HG03097 (cell line): ENCODE results near the gene GRM8.

Source experiments
- ATAC-seq: cut with Tn5 transposase; IDR thresholded peaks from one replicate; pipeline ENCODE4 v1.9.1; 2021; ENCODE audit not compliant: unreplicated experiment, low FRiP score

GRM8 gene

DNA sequence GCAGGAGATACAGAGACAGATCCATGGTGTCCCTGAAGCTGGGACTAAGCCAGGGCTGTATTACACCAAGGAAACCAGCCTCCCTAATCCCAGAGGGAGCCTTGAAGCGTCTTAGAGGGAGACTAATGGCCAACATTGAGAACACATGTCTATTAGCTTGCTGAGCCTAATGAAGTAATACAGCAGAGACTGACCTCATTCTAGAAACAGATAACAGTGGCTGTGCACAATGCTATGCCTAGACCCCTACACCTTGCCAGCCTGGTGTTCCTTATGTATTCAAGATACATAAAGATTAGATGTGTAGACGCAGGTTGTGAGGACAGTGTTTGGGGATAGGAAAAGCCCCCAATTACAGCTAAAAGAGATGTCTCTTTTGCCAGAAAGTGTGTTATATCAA lies 19.1 kb downstream of the GRM8 start:
- ATAC-seq = no peak

DNA sequence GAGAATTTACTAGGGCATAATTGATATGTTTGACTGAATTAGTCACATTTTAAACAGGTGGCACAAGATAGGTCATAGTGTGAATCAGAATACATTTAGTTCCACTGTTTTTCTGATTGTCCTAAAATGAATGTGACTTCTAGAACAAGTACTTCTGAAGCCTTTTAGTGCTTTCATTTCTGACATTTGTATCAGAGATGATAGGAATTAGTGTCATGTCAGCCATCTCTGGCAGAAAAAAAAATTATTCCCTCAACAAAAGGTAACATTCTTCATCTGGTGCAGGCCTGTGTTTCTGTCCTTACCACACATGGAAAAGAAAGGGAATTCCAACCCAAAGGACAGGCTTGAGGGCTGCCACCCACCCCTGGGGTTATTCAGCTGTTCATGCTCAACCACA lies 21.3 kb downstream of the GRM8 start:
- ATAC-seq = no peak

DNA sequence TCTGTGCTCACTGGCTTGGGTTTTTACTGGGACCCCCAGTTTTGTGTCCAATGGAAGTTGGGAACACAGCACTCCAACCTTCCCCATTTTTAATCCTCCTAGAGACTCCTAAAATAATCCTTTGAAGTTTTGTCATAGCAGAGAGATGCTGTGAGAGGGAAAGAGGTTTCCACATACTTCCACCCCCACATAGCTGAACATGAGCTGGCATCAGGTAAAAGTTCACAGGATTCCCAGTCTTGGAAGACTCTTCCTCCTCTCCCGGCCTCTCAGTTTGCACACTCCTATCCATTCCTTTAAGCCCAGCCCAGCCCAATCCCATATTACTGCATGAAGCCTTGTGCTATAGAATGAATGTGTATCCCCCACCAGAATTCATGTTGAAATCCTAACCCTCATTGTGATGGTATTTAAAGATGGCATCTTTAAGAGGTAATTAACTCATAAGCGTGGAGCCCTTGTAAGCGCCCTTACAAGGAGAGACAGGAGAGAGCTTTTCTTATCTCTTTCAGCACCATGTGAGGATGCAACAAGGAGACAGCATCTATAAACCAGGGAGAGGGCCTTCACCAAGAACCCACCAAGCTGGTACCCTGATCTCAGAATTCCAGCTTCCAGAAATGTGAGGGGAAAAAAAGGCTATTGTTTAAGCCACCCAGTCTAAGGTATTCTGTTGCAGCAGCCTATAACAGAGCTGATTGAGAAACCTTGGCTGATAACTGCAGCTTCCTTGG lies 22.4 kb downstream of the GRM8 start:
- no peak for ATAC-seq

DNA sequence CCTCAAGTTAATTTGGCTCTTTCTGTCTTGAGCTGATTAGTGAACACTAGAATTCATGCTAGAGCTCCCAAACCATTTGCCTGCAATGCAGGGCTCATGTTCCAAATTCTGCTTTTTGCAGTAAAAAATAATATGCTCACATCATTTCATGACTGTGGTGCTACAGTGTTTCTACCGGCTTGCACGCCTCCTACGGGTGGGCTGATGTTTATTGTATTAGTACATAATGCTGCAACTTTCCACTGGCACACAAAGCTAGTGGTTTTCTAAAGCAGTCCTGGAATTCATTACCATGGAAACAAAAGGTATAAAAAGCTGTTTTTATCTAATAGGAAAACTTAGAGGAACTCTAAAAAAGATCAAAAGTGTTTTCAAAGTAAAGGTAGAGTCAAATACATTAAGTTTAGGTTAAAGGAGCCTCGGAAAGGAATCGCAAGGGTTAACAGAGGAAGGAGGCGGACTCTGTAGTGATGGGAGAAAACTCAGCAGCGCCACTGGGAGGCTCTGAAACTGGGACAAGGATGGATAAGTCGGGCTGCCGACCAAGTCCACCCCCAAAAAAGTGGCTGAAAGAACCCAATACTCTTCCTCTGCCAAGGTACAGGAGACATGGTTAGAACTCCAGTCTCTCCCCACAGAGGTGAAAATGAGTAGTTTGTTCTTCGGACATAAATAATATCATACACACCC lies 25.9 kb downstream of the GRM8 start:
- ATAC-seq = no peak

DNA sequence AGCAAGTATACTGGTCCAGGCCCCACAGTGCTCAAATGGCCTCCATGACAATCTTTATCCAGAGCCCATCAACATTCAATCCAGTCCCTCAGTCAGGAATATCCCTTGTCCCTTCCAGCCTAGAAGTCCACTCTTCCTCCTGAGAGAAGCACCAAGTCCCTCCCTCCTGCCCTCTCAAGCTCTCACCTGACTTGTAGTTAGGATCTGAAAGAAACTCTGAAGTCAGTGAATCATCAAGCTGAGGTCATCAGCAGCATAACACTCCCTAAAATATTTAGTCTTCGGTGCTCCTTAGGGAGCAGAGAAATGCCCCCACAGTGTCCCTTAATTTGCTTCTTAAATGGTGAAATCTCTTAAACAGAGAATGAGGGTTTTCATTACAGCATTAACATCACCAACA lies 31.0 kb downstream of the GRM8 start:
- no peak for ATAC-seq

DNA sequence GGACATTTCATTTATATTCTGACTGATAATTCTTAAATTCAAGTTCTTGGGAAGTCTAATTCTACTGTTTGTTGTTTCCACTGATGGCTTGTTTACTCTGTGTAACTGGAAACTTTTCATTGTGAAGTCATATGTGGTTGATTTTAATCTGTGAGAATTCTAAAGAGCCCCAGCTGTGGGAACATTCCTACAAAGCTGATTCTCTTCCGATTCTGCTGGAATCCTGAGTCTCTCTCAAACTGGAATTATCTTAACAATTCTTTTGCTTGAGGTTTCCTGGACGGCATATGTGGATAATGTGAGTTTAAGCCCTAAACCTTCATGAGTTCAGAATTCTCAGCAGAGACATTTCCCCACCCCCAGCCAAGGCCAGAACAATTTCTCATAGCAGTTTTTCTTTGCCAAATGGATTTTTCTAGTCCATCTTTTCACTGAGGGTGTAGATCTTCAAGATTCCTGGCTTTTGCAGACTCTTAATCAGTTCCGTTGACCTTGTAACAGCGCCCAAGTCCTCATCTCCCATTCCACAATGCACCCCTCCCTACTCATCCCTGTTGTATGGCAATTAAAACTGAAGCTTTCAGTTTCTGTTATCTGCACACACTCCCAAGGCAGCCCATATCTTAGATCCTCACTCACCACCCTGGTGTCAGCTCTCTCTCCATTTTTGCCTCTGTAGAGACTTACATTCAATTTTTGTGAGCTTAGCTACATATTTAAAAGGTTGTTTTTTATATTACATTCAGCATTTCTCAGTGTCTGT lies 37.6 kb downstream of the GRM8 start:
- ATAC-seq = no peak

DNA sequence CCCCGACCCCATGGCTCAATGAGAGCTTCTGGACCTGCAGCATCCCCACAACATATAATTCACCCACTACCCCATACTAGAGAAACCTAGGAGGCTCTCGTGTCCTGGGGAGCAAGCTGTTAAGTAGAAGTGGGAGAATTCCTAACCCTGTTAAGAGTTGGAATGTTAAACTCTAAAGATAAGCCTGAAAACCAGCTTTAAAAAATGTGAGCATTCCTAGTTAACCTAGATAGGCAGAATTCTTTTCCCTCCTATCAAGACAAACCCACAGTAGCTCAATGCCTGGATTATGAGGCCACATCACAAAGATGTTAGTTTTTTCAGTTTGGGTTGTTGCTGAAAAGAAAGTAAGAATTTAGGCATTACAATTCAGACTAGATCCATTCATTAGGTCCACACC lies 42.9 kb downstream of the GRM8 start:
- ATAC-seq = no peak

DNA sequence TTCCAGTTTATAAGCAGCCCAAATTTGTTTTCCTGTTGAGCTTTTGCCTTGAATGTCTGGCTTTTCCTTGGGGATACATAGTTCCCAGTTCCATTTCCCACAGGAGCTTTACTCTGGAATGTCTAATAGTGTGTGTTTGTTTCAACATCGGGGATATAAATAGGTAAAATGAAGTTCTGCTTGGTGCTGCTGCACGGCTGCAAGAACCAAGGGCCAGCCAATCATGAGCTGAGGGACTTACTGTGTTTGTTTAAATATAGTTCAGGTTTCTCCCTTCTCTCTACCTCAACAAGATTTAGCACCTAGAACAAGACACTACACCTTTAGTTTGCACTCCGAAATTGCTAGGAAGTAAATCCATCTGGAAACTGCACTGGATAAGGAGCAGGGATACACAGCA lies 43.9 kb downstream of the GRM8 start:
- ATAC-seq = no peak

DNA sequence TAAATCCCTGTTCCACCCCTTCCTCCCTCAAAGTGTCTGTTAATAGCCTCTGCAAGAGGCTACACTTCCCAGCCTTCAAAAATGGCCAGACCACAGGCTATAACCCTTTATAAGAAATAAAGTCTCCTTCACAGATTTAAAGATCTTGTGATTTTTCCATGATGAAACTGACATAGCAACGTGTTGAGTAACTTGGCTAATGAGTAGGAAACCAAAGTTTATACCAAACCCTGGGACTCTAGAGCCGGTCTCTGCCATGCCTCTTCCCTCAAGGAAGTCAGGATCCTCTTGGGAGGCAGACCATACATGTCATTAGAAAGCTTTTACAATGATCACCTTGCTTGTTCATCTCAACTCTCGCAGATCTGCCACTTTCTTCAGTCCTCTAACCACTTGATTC lies 44.4 kb downstream of the GRM8 start:
- no peak for ATAC-seq

DNA sequence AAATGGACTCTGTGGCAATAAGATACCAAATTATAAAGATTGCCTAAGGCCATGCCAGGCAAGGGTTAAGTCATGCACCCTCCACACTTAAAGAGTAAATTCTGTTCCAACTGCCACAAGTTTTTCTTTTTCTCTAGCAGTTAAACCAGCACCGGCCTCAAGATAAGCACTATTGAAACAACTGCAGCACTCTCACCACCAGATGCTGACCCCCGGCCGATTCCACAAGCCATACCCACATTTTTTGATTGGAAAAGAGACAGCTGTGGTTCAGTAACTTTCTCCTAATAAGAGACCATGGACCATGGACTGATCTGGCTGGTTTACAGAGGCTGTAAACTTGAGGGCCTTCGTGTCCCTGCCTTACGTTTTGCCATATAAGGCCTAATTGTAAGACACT lies 44.9 kb downstream of the GRM8 start:
- no peak for ATAC-seq

DNA sequence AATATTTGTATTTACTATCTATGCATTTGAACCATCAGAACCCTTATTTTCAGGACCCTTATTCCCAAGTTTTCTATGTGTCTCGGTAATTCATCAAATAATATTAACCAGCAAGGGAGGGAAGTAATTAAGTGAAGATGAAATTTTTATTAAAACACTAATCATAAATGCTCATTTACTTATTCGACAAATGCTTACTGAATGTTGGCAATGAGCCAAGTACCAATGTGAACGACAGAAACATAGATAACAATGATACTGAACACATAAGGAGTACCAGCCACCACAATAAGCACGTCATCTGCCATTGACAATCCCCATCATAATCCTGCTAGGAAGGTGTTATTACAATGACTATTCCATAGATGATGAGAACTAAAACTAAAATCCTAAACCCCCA lies 45.5 kb downstream of the GRM8 start:
- ATAC-seq = no peak

DNA sequence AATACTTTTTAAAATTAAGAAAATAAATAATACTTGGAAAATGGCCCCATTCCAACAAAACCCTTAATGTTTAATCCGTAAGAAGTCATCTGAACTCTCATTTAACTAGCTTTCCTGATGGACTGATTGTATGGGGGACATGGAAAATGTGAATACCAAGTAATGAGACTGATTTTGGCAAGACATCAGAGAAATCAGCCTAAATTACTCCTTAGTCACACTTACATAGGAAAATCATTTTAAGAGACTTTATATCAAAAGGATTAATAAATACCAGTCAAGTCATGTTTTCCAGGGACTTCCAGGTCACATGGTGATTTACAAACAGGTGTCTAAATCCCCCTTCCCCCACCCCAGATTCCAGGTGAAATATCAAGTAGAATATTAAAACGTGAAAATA lies 58.2 kb downstream of the GRM8 start:
- no peak for ATAC-seq

DNA sequence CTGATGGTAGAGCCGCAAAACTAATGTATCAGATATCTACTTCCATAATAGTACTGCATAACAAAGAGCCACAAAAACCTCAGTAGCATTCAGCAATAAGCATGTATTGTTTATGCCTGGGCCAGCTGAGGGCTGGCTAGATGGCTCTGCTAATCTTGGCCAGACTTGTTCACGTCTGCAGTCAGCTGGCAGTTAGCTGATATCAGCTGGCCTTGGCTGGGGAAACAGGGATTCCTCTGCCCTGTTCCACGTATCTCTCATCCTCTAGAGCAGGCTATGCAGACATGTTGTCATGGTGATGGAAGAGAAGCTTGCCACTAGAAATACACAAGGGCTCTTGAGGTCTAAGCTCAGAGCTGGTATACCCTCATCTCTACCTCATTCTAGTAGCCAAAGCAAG lies 62.9 kb downstream of the GRM8 start:
- no peak for ATAC-seq

DNA sequence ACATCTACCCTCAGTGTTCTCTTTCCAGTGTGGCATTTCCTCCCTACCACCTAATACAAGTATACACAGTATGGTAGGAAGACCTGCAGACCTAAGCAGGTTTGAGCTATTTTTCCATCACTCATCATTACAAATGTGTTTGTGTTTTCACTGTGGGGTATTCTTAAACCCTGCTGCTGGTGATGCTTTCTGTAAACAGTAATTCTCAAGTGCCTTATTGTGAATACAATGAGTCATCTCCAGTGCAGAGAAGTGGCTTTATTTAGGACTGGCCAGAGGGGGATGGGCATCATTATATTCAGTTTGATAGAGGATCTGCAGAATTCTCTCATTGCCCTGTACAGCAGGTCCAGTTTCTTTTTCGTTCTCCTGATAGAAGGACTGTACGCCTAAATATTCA lies 63.7 kb downstream of the GRM8 start:
- ATAC-seq = no peak

DNA sequence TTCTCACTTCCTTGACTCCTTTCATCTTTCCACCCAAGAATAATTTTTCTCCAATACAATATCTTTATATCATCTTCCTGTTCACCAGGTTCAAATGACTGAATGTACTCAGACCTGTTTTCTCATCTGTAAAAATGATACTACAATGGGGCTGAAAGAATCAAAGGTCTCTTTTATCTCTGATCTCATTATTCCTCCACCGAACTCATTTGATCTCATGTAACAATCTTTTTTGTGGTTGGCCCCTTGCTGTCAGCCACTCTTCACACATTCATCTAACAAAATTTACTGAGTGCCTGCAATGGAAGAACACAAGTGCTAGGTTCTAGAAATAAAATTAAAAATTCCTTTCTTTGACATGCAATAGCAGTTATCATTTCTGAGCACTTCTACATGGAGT lies 65.0 kb downstream of the GRM8 start:
- ATAC-seq = no peak

DNA sequence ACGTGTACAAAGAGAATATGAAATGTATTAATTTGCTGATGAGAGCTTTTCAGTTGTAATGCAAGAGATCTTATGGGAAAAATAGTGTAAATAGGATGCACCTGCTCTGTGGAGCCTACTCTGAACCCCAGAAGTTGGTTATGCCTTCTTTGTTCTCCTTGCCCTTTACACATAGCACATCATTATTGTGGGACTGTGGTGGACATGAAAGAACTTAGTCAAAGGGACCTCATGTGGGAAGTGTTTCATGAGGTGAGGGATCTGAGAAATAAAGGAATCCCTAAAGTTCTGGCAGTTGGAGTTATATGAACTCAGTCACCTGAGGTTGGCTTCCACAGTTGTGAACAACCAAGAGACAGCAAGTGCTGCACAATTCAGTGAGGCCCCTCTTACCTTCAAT lies 66.1 kb downstream of the GRM8 start:
- ATAC-seq = no peak

DNA sequence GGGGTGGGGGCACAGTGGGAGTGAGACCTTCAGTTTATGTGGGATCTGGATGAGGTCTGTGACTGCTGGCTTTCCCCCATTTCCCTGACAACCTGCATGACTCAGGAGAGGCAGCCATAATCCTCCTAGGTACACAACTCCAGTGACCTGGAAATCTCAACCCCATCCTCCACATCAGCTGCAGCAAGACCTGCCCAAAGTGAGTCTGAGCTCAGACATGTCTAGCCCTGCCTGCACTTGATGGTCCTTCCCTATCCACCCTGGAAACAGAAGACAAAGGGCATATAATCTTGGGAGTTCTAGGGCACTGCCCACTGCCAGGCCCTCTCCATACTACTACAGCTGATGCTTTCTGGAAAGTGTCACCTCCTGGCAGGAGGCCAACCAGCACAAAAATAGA lies 75.6 kb downstream of the GRM8 start:
- no peak for ATAC-seq

DNA sequence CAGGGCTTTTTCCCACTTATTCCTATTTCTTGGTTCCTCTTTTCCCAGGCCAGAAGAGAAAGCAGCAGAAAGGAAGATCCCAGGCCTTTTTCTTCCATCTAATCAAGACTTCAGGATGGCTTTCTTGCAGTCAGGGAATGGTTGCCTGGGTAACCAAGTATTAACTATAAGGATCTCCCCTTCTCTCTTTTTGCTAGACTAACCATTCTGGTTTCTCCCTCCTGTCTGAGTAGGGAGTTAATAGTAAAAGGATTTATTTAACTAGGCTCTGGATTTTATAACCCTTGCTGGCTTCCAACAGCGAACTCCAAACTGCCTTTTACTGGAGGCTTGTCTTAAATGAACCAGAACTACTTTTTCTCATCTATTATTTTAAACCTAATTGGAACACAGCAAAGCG lies 90.4 kb downstream of the GRM8 start:
- ATAC-seq = no peak

DNA sequence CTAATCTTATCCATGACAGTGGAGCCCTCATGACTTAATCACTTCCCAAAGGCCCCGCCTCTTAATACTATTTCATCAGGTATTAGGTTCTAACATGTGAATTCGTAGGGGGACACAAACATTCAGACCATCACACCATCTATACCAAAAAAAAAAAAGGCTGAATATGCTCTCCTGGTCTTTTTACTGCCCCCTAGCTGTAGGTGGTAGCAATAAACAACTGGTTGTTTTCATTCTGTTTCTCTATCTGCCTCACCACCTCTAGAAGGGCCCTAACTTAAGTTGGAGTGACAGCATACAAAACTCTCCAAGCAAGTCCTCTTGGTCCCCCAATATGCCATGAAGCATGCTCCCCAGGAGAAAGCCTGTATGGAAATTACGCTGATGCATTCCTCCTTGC lies 94.1 kb downstream of the GRM8 start:
- no peak for ATAC-seq

DNA sequence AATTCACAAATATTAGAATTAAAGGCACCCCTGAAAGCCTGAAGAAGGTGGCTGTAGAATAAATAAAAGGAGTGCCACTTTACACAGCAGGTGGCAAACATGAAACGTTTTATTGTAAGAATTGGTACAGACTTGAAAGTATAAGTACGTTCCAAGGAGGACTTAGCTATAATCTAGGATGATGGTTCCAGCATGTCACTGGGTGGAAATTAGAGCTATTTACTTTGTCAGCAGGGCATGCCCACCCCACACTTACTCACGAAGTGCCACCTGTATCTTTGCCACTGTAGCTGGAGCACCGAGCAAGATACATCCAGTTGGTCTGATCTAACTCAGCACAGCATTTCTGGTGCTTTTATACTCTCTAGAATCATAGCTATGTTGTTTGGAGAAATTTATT lies 97.8 kb downstream of the GRM8 start:
- ATAC-seq = no peak

DNA sequence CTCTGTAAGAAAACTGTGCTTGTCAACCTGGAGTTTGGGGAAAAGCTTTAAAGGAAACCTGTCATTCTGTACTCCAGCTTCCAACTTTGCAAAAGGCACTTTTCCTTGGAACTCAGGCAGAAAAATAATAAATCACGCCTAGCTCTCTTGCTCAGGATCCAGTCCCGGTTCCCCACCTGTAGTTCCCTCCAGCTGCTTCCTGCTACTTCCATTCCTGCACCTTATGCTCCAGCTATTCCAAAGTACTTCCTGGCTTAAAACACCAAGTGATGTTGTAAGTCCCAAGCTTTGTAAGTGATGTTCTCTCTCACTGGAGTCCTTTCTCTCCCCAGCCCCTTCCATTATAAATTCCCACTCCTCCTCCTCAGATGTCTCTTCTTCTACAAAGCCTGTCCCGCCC lies 98.6 kb downstream of the GRM8 start:
- ATAC-seq = no peak

DNA sequence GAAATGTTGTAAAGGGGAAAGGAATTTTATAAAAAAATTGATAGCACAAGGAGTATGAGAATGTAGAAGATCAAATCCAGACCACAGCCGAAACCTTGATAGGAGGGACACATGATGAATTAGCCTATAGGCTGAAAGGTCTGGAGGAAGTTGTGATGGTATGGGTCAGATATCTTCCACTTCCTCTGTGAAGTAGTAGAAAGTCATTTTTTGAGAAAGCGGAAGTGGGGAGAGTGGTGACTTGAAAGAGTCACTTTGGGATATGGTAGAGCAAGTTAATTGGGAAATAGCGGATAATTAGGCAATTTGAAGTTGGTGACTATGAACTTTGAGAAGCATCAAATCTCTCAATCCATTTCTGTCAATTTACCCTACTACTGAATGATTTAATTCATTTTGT lies 99.4 kb downstream of the GRM8 start:
- ATAC-seq = no peak
